Smooth muscle cell of the coronary artery (primary cell): ENCODE data around the gene RABGEF1. TPM values are rescaled to one million over a fixed set of nuclear protein-coding genes. Genes with fewer than 3 reads are reported as not detected.

ENCODE experiments used
- total RNA-seq: library from RNA; depleted of rRNA; stranded (reverse); fragments of >200 nt; gene quantifications from 2 replicates; pipeline ENCODE4 v1.2.3, GENCODE V29; 2014; ENCODE audit warnings: low replicate concordance

The RABGEF1 gene
- total RNA-seq, result 25.6 and 47.0 TPM in 2 replicates

GRCh38 chr7:66740302-66740979 lies at the start of gene RABGEF1:
Gene RABGEF1, plus strand, starts transcription at chr7:66740733. Its CDS starts 31,167 bp downstream, at chr7:66771900.

Other genes starting within 250 kb of the RABGEF1 start
- gene KCTD7, start 111.9 kb upstream of the RABGEF1 start, total RNA-seq, result 5.3 and 23.5 TPM in 2 replicates
- 57.1 and 125 TPM in 2 replicates for gene TMEM248, start 180.5 kb downstream of the RABGEF1 start, total RNA-seq